Measurements from ENCODE around the gene BIN1.
A peak's percentile ranks its signal among the peaks of the same experiment; 100 is the strongest.
"Not testable (repeated sequence)": the region's sequence is repeated elsewhere in the genome, so short reads cannot be mapped to it uniquely, and the experiment has no call there.

The BIN1 gene

GRCh38 chr2:127045792-127046501 is 61.0 kb downstream of the BIN1 start:
- DNase-seq = no peak

- no peak for DNase-seq
Measured at GRCh38 chr2:127044977-127045661, 61.8 kb downstream of the BIN1 start.

- DNase-seq = no peak
Measured at GRCh38 chr2:127044165-127044718, 62.7 kb downstream of the BIN1 start.

GRCh38 chr2:127043367-127044164 is 63.4 kb downstream of the BIN1 start:
- no peak for DNase-seq

DNA sequence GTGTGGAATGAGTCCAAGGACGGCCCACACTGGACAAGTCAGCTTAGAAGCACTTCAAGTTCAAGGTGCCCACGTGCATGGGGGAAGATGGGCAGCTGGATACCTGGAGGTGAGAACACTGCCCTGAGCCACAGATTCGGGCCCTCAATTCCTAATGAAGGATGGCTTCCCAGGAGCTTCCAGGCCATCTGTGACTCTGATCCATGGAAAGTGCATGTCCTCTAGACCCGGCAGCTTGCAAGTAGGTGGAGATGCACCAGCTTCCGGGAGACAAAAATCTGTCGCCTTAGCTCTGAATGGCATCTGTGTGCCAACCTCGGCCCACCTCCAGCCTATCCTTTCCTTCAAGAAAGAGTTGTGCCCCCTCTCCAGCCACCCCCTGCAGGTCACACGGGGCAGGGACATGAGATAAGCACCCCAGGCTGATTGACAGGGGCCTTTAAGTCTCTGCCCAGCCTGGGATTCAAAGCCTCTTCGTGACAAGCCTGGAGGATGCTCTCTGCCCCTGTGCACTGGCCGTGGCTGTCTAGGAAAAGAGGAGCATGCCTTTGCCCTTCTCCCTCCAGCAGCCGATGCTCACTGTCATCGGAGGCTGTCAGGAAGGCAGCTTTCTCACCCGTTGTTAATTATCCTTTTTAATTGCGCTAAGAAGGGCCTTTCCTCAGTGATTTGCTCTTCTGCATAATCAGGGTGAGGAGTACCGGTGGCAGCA is 65.5 kb downstream of the BIN1 start:
- no peak for DNase-seq

GRCh38 chr2:127040169-127040568 is 66.8 kb downstream of the BIN1 start:
- no peak for DNase-seq

DNA sequence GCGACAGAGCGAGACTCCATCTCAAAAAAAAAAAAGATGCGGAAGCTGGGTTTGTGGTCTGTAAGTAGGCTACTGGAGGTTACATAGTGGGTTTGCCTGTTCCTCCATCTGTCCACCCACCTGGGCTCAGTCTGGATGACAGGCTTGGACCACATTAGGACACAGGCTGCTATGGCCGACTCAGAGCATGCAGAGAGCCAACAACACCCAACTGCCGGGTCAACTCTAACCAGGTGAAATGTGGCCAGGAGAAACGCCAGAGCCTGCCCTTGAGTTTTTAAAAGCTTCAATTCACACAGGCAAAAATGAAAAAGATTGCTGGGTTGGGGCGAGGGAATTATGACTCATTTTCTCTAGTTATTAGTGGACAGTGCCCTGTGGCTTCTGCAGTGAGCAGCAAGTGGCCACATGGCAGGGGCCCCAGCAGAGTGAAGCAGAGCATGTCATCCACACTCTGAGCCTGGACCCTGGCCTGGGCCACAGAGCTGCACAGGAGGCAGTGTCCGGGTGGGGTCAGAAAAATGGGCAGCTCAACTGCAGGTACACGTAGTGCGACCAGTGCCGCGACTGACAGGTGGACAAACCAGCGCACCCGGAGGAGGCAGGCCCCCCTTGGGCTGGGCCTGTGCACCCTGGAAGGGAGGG is 67.4 kb downstream of the BIN1 start:
- DNase-seq = no peak

DNA sequence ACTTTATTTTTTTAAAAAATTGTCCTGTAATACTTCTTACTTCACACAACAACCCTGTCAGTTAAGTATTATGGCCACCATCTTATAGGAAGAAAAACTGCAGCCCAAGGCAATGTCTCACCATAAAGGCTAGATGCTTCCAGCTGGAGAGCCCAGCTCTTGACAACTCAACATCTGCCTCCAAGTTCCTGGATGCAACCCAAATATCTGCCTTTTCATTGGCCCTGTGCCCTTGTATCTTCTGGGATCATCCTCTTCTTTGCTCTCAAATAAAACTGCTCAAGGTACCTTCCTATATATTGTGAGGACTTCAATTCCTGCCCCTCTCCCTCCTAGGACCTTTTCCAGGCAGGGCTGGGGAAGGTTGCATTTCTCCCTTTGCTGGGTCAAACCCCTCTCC is 69.5 kb downstream of the BIN1 start:
- DNase-seq = no peak

GRCh38 chr2:127034883-127035611 is 71.9 kb downstream of the BIN1 start:
- DNase-seq = no peak

GRCh38 chr2:127034051-127034450 is 72.9 kb downstream of the BIN1 start:
- no peak for DNase-seq

GRCh38 chr2:127032621-127033020 is 74.3 kb downstream of the BIN1 start:
- DNase-seq = no peak

DNA sequence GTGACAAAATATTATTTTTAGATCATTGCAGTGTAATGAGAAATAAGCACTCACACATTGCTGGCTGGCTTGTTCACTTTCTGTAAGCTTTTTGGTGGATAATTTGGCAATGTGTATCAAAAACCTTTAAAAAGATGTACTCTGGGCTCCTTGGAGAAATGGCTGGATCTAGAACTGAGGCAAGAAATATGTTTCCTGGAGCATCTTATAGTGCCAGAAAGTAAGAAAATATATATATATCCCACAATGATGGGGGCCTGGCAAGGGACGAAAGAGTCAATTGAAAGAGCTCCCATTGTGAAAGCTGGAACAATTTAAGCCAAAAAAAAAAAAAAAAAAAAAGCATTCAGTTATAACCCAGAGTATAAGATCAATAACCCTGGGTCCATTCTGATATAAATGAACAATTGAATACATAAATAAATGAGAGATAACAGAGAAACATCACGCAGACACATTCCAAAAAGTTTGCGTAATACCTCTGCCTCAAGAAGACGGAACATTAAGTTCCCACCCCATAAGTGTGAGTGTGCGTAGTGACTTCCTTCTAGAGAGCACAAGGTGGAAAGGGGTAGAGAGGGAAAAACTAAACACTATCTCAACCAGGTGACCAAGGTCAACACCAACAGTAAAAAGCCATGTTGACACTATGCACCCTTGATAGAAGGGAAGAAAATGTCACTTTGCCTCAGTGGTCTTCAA is 77.5 kb downstream of the BIN1 start:
- DNase-seq = no peak

GRCh38 chr2:127028745-127029144 is 78.2 kb downstream of the BIN1 start:
- DNase-seq = not testable (repeated sequence)

DNA sequence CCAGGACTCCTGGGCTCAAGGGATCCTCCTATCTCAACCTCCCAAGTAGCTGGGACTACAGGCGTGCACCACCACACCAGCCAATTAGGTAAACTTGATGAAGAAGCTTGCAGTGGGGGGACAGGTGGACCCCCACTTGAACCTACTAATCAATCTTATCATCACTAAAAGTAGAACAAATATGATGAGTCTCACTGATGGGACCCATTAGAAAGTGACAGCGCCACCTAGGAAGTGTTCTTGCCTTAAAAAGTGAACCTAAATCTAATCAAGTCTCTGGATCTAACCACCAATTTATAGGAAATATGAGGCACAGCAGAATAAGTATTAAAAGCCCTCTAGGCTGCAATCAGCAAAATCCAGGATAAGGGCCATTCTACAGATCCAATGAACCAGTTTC is 79.2 kb downstream of the BIN1 start:
- DNase-seq = no peak

GRCh38 chr2:127025359-127026166 is 81.4 kb downstream of the BIN1 start:
- DNase-seq = peak; percentile 83

- no peak for DNase-seq
Measured at GRCh38 chr2:127024769-127025358, 82.1 kb downstream of the BIN1 start.

DNA sequence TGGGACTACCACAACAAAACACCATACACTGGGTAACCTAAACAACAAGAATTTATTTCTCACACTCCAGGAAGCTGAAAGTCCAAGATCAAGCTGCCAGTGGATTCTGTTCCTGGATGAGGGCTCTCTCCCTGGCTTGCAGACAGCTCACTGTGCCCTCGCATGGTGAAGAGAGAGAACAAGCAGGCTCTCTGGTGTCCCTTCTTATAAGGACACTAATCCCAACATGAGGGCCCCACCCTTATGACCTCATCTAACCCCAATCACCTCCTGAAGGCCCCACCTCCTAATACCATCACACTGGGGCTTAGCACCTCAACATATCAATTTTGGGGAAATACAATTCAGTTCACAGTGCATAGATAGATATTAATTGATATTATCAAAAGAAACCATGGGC is 83.5 kb downstream of the BIN1 start:
- DNase-seq = no peak

DNA sequence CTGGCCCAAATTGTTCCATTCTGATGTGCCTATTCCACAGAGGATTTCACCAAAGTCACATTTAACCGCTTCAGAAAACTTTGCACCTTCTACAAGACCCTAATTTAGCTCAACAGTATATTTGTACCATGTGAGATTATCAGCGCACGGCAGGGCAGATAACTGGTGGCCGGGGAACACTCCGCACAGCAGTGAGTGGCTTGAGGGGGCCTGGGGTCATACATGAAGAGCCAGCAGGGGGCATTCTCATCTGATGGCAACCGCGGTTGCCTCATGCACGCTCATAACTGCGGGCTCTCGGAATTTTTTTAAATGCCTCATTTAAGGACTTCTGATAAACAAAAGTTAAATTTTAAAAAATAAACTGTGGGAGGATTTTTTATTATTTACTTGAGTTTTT is 84.1 kb downstream of the BIN1 start:
- DNase-seq = no peak

DNA sequence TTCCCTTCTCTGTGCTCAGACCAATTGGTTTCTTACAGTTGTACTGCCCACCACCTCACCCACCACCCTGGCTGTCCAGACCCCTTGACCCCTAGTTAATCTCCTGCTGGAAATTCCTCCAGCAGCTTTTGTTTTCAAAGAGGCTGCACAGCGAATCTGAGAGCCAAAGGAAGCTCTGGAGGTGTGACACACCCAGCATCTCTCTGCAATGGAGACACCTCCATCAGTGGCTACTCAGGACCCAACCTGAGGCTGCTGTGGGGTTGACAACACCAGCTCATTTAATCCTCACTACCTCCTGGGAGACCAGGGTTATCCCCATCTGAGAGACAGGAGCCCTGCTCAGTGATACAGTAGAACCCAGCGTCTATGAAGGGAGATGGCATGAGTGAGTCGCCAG is 86.4 kb downstream of the BIN1 start:
- no peak for DNase-seq

DNA sequence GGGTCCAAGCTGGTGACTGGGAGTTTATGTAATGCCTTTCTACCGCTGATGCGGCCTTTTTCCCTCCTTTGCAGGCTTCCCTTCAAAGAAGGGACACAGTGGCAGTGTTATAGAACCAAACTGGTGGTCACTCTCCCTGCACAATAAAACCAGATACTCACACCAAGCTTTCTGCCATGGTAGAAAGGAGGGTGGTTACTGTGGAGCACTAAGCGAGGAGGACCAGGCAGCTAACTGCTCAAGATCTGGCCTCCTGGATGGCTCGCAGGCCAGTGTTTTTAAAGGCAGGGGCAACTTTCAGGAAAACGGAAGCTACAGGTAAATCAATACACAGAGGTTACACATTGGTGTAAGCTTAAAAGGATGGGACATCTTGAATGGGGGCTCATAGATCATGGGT is 89.4 kb downstream of the BIN1 start:
- no peak for DNase-seq
